DMS153 (cell line): ENCODE data around the gene MSH5.
"Not testable (repeated sequence)": the region's sequence is repeated elsewhere in the genome, so short reads cannot be mapped to it uniquely, and the experiment has no call there.

ENCODE experiments used
- DNase-seq: peaks from one replicate; lab custom pipeline; 2025; lab: John Stamatoyannopoulos, UW

The MSH5 gene

GRCh38 chr6:31801031-31801927, 61.5 kb downstream of the MSH5 start:
- DNase-seq, result not testable (repeated sequence)

GRCh38 chr6:31805939-31806469, 66.2 kb downstream of the MSH5 start:
- DNase-seq, result no peak

- DNase-seq, result peak; percentile 92
Measured at GRCh38 chr6:31806470-31807272, 66.9 kb downstream of the MSH5 start, which contains the start of gene LSM2. LSM2 (minus strand) TSS chr6:31806966; CDS start chr6:31806757, 209 bp downstream.

GRCh38 chr6:31808599-31808998, 68.8 kb downstream of the MSH5 start:
- DNase-seq, result not testable (repeated sequence)

- no peak for DNase-seq
Measured at GRCh38 chr6:31811645-31812044, 71.8 kb downstream of the MSH5 start.
